GM19043 (cell line): ENCODE measurements around the gene PPP4R4.
"Not testable (repeated sequence)": the region's sequence is repeated elsewhere in the genome, so short reads cannot be mapped to it uniquely, and the experiment has no call there.

ENCODE experiments used
- ATAC-seq: cut with Tn5 transposase; IDR thresholded peaks from one replicate; pipeline ENCODE4 v1.9.1; 2021; ENCODE audit warnings: low read depth; ENCODE audit not compliant: unreplicated experiment

The PPP4R4 gene

GRCh38 chr14:94143239-94143638, 30.9 kb upstream of the PPP4R4 start:
- ATAC-seq = no peak

DNA sequence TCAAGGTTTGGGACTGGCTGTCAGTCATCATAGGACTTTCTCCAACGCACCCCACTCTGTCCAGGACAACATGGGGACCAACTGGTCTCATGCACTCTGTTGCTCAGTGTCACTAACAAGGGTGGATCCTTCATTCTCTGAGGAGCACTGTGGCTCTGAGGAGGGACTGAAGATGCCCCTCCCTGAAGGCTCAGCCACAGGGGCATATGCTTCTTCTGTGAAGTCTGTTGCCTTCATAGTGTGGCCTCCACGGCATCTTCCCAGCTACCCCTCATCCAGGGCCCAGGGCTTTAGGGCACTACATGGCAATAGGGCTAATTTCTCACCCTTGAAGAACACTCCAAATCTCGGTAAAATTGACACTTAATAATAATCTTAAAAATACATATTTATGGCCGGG, 30.4 kb upstream of the PPP4R4 start:
- ATAC-seq = no peak

DNA sequence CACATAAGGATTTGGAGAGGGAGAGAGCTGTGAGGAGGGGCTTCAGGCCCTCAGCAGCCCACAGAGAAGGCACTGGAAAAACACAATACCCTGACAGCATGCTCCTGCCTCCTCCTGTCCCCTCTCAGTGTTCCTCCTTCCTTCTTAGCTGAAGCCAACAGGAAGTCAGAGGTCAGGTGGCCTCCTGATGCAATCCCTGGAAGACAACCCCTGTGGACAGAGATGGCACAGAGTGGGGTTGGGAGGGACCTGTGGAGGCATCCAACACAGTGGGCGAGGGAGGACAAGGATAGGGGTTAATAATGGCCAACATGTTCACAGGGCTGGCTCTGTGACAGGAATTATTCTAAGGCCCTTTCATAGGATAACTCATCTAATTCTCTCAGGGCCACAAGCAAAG, 29.4 kb upstream of the PPP4R4 start:
- ATAC-seq = no peak

DNA sequence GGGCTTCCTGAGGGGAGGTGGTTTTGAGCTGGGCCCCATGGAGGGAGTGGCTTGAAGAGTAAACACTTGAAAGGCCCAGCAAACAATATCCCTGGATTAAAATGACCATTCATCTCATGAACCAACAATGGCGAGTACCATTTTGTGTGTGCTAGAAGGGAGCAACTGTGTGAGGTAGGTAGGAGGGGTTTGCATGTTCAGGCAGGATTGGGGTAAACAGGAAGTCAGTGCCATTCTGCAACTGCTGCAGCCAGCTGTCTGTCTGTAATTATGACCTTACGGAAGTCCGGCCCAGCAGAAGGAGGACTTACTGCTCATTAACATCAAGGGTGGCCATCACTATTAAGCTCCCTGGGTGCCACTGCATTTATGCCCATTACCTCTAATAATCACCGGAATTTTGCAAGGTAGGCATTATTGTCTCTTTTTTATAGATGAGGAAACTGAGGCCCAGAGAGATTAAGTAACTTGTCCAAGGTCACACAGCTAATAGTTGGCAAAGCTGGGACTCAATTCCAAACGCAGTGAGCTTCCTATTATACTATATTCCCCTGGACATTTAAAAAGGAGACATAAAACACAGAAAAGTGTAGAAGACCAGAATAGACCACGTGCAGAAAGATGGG, 28.1 kb upstream of the PPP4R4 start:
- no peak for ATAC-seq

DNA sequence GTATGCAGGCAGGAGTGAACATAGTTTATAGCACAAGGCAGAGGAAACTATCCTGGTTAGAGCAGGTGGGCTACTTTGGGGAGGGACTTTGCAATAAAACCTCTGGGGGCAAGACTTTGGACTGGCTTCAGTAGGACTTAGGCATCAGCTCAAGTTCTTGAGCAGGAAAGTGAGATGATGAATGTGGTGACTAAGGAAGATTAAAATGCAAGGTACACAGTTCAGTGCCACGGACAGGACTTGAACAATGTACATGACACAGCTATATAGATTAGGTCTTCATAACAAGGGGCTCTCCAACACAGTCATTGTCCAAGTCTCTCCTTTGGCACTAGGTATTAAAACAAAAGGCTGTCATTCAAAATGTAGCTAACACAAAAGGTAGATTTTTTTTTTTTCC, 21.4 kb upstream of the PPP4R4 start:
- ATAC-seq = no peak

GRCh38 chr14:94153750-94154342, 20.3 kb upstream of the PPP4R4 start:
- no peak for ATAC-seq

- ATAC-seq = not testable (repeated sequence)
Observed at GRCh38 chr14:94156143-94156542, 18.0 kb upstream of the PPP4R4 start.

DNA sequence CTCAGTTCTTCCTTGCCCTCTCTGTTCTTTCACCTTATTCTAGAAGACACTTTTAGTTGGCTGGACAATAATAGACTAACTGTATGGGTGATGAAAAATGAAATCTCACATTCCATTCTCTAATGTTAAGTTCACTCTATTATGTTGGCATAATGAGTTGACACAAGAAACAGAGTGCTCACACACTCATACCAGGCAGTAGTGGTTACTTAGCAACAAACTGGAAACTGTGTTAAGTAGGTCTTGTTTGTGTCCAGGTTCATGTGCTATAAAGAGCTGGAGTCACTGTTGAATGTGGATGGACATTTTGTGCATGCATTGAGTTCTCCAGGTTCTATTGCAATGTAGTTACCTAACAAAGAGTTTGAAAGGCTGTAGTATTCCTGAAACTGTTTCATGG, 16.9 kb upstream of the PPP4R4 start:
- no peak for ATAC-seq

DNA sequence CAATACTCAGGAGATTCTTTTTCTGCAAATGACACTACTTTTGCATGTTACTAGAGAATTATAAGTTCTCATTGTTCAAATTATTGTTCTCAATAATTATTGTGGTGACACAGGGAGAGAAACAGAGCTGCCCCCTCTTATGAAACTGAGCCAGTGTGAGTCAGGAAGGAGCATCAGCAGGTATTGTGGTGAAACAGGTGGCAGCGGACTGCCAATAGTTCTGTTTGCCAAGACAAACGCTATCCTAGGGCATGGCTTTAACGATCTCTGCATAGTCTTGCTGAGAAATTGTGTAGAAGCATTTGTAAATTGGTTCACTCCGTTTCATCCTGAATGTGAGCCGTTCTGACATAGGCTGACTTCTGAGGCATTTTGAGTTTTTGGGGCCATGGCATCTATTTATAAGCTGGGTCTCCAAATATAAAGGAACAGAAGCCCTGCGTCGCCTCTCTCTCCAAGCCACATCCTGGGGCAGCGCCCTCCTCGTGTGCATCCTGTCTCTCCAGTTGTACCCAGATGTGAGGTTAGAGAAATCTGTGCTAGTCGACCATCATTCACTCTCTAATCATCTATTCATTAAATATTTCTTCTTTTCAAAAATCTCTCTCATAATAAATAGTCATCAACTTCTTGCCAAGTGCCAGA, 15.8 kb upstream of the PPP4R4 start:
- ATAC-seq = no peak

- no peak for ATAC-seq
Observed at GRCh38 chr14:94161058-94161457, 13.1 kb upstream of the PPP4R4 start.

DNA sequence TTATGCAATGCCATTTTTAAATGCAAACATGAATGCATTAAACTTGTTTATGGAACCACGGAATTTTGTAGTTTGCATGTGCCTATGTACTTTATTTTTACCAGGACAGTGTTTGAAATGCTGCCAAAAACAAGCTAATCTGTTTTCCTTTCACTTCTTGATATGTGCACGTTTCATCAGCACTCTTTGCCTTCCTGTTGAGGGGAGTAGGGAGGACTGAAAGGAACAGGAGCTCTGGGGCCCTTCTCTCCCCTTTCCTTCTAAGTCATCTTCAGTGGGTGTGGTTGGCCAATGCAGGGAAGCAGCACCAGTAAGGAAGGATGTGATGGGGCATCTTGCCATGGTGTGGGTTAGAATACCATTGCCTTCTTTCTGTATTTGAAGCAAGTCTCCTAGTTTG, 12.1 kb upstream of the PPP4R4 start:
- ATAC-seq = no peak

- ATAC-seq = no peak
Observed at GRCh38 chr14:94162466-94162865, 11.7 kb upstream of the PPP4R4 start.

DNA sequence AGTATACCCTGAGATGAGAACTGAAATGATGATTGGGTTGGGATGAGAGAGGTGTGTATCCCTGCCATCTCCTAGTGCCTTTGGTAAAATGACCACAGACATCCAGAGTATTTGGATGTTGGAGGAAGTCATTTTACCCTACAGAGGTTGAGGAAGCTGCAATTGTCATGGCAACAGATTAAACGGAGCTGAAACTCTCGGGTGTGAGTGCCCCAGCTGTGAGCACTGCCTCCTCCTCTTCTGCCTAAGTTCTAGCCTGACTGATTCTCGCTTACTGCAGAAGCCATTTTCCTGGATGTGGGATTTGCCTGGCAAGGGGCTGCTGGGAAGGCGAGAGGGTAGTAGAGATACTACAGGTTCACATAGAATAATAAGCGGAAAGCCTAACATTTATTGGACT, 10.3 kb upstream of the PPP4R4 start:
- no peak for ATAC-seq

GRCh38 chr14:94164685-94165431, 9.3 kb upstream of the PPP4R4 start:
- ATAC-seq = no peak

GRCh38 chr14:94165744-94166143, 8.4 kb upstream of the PPP4R4 start:
- no peak for ATAC-seq

GRCh38 chr14:94170136-94170535, 4.0 kb upstream of the PPP4R4 start:
- ATAC-seq = no peak

DNA sequence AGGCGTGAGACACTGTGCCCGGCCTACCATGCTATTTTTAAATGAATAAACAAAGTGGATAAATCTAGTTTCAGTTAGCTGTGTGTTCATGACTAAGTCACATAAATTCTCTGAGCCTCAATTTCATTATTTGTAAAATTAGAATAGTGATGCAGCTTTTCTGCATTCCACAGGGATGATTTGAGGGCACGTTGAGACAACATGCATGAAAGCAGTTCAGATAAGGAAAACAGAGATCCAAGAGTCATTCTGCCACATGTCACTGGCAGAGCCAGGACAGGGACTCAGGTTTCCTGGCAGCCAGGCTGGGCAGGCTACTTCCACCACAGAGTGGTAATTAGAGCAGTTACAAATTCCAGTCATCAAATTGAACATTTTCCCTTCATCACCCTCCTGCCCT, 2.9 kb upstream of the PPP4R4 start:
- no peak for ATAC-seq

DNA sequence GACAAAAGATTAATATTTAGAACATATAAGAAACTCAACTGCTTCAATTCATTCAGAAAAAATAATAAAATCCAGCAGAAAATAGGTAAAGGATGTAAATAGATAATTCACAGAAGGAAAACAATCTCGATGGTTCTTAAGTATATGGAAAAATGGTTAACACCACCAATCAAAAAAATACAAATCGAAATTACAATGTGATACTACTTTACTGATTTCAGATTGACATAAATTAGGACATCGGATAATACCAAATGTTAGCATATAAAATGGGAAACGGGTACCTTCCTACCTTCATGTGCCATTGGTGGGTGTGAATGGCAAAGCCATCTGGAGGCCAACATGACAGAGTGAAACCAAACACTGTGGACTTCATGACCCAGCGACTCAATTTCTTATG, 1.6 kb upstream of the PPP4R4 start:
- no peak for ATAC-seq

- peak; percentile 10 for ATAC-seq
Observed at GRCh38 chr14:94173471-94173884, 644 bp upstream of the PPP4R4 start.

DNA sequence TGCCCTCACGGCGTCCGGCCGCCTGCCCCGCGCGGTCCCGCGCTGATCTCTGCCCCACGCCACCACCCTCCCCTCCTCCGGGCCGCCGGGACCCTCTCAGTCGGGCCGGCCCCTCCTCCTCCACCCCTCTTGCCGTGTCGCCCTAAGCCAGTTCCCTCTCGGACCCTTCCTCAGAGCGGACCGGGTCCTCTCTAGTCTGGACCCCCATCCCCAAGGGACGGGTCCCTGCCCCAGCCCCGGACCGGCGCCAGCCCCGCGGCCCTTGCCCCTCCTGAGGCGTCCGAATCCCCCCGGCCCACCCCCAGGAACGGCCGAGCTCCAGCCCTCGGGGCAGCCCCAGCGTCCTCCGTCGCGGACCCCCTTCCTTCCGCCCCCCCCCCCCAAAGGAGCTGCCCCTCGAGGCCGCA, 485 bp downstream of the PPP4R4 start:
- ATAC-seq = no peak

GRCh38 chr14:94175011-94175745, 1.1 kb downstream of the PPP4R4 start:
- no peak for ATAC-seq
